ENCODE measurements around the gene ZMYM1. TPM values are rescaled to one million over a fixed set of nuclear protein-coding genes. Genes with fewer than 3 reads are reported as not detected.

ZMYM1 gene
- total RNA-seq, 1 experiment from 2014 or later = 49.7 TPM

GRCh38 chr1:35085421-35085820 lies 6.2 kb downstream of the ZMYM1 start:
- ChIA-PET POLR2A (ENCODE audit: unreplicated experiment) (interaction anchor here (0.7 kb wide), 1 partner anchor 16 kb away, joined by 5 read pairs; no protein-coding TSS in a partner anchor), CTCF (interaction anchor here (0.6 kb wide), 1 partner anchor 41 kb away, joined by 5 read pairs; no protein-coding TSS in a partner anchor)
- peaks cover 91% of the 10 kb centered on the region for H3K79me2 ChIP-seq (ENCODE audit: low read depth)
- no peaks in the 10 kb centered on the region for H3K9me2 ChIP-seq (ENCODE audit: insufficient read depth)
- H3K27me3 ChIP-seq (ENCODE audit: insufficient read depth, low read depth) = no peaks in the 10 kb centered on the region
- no peaks in the 10 kb centered on the region; the same call in 1 of the 2 replicates for H3F3A ChIP-seq (ENCODE audit: insufficient read depth, low read depth)
- H3K9me3 ChIP-seq (ENCODE audit: insufficient read depth, low read depth) = no peaks in the 10 kb centered on the region
- TF ChIP-seq CTCF (conservative IDR thresholded peaks at IDR 0.05) (no peak), EZH2 (IDR thresholded peaks at IDR 0.05; ENCODE audit: low read depth) (no peak)
- H3K4me1 ChIP-seq (replicated peaks; ENCODE audit: insufficient read depth) = peaks cover 9% of the 10 kb centered on the region; the same call in 1 of the 2 replicates
- intact Hi-C loops (cut with micrococcal nuclease; ENCODE audit: unreplicated experiment) = no loop called here
- H3K4me3 ChIP-seq = no peak overlapping the region
- no peak overlapping the region for H3K27ac ChIP-seq
- no peaks in the 10 kb centered on the region for H3K36me3 ChIP-seq (ENCODE audit: low read depth)
- peak in 1 of 2 experiments; percentile 19 for DNase-seq
- no peak overlapping the region for H3K4me2 ChIP-seq
- H4K20me1 ChIP-seq (ENCODE audit: insufficient read depth) = peaks cover 7% of the 10 kb centered on the region; the same call in 1 of the 2 replicates
- no peak overlapping the region for H2AFZ ChIP-seq
- BruUV-seq (replicated peaks) = no TSS peak

- H3K4me2 ChIP-seq = no peak overlapping the region
- POLR2A ChIA-PET (ENCODE audit: unreplicated experiment) = no interaction called here
- no peak for DNase-seq
- no peaks in the 10 kb centered on the region for H3K27me3 ChIP-seq (ENCODE audit: insufficient read depth, low read depth)
- peaks cover 17% of the 10 kb centered on the region for H3K36me3 ChIP-seq (ENCODE audit: low read depth)
- H3K79me2 ChIP-seq (ENCODE audit: low read depth) = no peaks in the 10 kb centered on the region
- CTCF ChIA-PET = no interaction called here
- H3F3A ChIP-seq (ENCODE audit: insufficient read depth, low read depth) = no peaks in the 10 kb centered on the region; the same call in 1 of the 2 replicates
- H3K4me3 ChIP-seq = no peak overlapping the region
- no peaks in the 10 kb centered on the region for H4K20me1 ChIP-seq (ENCODE audit: insufficient read depth)
- H3K9me2 ChIP-seq (ENCODE audit: insufficient read depth) = no peaks in the 10 kb centered on the region
- intact Hi-C loops (cut with micrococcal nuclease; ENCODE audit: unreplicated experiment) = no loop called here
- no peak for TF ChIP-seq EZH2 (IDR thresholded peaks at IDR 0.05; ENCODE audit: low read depth)
- no peak overlapping the region for H3K27ac ChIP-seq
- H2AFZ ChIP-seq = no peak overlapping the region
- no TSS peak for BruUV-seq (replicated peaks)
- H3K4me1 ChIP-seq (replicated peaks; ENCODE audit: insufficient read depth) = no peaks in the 10 kb centered on the region
- H3K9me3 ChIP-seq (ENCODE audit: insufficient read depth, low read depth) = no peaks in the 10 kb centered on the region
These were observed 18.0 kb downstream of the ZMYM1 start for GRCh38 chr1:35097224-35097623.

- Histone ChIP-seq H4K20me1 (ENCODE audit: insufficient read depth) (no peaks in the 10 kb centered on the region), H3K9me3 (ENCODE audit: insufficient read depth, low read depth) (no peaks in the 10 kb centered on the region; the same call in 1 of the 2 replicates), H2AFZ (no peak overlapping the region), H3K9me2 (ENCODE audit: insufficient read depth) (no peaks in the 10 kb centered on the region), H3K4me1 (replicated peaks; ENCODE audit: insufficient read depth) (no peaks in the 10 kb centered on the region), H3K27ac (no peak overlapping the region), H3K4me3 (no peak overlapping the region), H3K27me3 (ENCODE audit: insufficient read depth, low read depth) (no peaks in the 10 kb centered on the region), H3K36me3 (ENCODE audit: low read depth) (no peaks in the 10 kb centered on the region; the same call in 1 of the 2 replicates), H3K4me2 (no peak overlapping the region), H3K79me2 (ENCODE audit: low read depth) (no peaks in the 10 kb centered on the region), H3F3A (ENCODE audit: insufficient read depth, low read depth) (0 out of 2 replicates have a peak, but pooled peaks cover 4% of the 10 kb centered on the region)
- no TSS peak for BruUV-seq (replicated peaks)
- intact Hi-C loops (cut with micrococcal nuclease; ENCODE audit: unreplicated experiment) = no loop called here
- CTCF ChIA-PET = no interaction called here
- POLR2A ChIA-PET (ENCODE audit: unreplicated experiment) = no interaction called here
- DNase-seq = peak in 1 of 2 experiments; percentile 44
- TF ChIP-seq EZH2 (IDR thresholded peaks at IDR 0.05; ENCODE audit: low read depth) = no peak
- no peak for TF ChIP-seq CTCF (conservative IDR thresholded peaks at IDR 0.05)
These were observed 31.9 kb downstream of the ZMYM1 start for GRCh38 chr1:35111106-35111505.

Data from PC-9 (cell line).